Breast epithelium (tissue), 4 donors: ENCODE data around the gene SSX2IP. TPM values are rescaled to one million over a fixed set of nuclear protein-coding genes. Genes with fewer than 3 reads are reported as not detected.

ENCODE experiments used
- DNase-seq, 2 donors: peaks; one replicate each; pipeline ENCODE4 v3.0.0-alpha.2; 2019; ENCODE audit warnings: low spot score in 2 of 2
- H3K27ac ChIP-seq, 2 donors: fragments of 200-600 bp; sonication (generic) in 1 of 2; one replicate each; pipeline ENCODE4 v1.5.1; 2016 to 2019; ENCODE audit warnings: mild to moderate bottlenecking in 1 of 2
- H3K27me3 ChIP-seq, 2 donors: fragments of 200-600 bp; sonication (generic) in 1 of 2; one replicate each; pipeline versions ENCODE4 v1.5.1 to v1.6.0; 2017 to 2019; ENCODE audit warnings: control low read depth in 1 of 2, mild to moderate bottlenecking in 1 of 2
- H3K36me3 ChIP-seq: fragments of 200-600 bp; one replicate; pipeline ENCODE4 v1.5.1; 2019
- H3K4me1 ChIP-seq, 2 donors: fragments of 200-600 bp; sonication (generic); one replicate each; pipeline ENCODE4 v1.5.1; 2016 to 2019; ENCODE audit warnings: control low read depth in 1 of 2
- H3K4me3 ChIP-seq, 3 donors: fragments of 200-600 bp; sonication (generic); 1 replicate in 2 of 3; 2 replicates in 1 of 3; pipeline ENCODE4 v1.5.1; 2016 to 2019; ENCODE audit warnings: mild to moderate bottlenecking in 3 of 3, moderate library complexity in 2 of 3
- H3K9me3 ChIP-seq, 2 donors: fragments of 200-600 bp; sonication (generic) in 1 of 2; one replicate each; pipeline ENCODE4 v1.5.1; 2016 to 2019; ENCODE audit warnings: control low read depth in 1 of 2
- POLR2A ChIP-seq: fragments of 450-650 bp; IDR thresholded peaks from one replicate; pipeline ENCODE4 v1.6.1; 2016; ENCODE audit warnings: antibody characterized with exemption, mild to moderate bottlenecking, moderate library complexity
- POLR2AphosphoS5 ChIP-seq, 3 donors: sonication (generic); formaldehyde crosslinking; IDR thresholded peaks; one replicate each; pipeline ENCODE4 v1.6.1; 2017; ENCODE audit warnings: antibody characterized with exemption in 3 of 3
- intact Hi-C: fragments of 100-400 bp; cut with DNase I; formaldehyde crosslinking; loops from one replicate; pipeline ENCODE4 v1.15.1; 2023; ENCODE audit warnings: low total_unique reads
- total RNA-seq, 3 donors: library from RNA; depleted of rRNA; stranded (reverse); fragments of >200 nt; gene quantifications; one replicate each; pipeline ENCODE4 v1.1.0, GENCODE V29; 2016
- TF ChIP-seq, protein P1 (sequence below), 3 donors: fragments of 450-650 bp; IDR thresholded peaks; one replicate each; pipeline ENCODE4 v1.5.1; 2016 to 2017; ENCODE audit warnings: antibody characterized with exemption in 3 of 3, mild to moderate bottlenecking in 3 of 3, moderate library complexity in 3 of 3

SSX2IP gene
- total RNA-seq, 3 donors from 2014 or later = 1.1 to 11.0 (median 4.3) TPM

DNA sequence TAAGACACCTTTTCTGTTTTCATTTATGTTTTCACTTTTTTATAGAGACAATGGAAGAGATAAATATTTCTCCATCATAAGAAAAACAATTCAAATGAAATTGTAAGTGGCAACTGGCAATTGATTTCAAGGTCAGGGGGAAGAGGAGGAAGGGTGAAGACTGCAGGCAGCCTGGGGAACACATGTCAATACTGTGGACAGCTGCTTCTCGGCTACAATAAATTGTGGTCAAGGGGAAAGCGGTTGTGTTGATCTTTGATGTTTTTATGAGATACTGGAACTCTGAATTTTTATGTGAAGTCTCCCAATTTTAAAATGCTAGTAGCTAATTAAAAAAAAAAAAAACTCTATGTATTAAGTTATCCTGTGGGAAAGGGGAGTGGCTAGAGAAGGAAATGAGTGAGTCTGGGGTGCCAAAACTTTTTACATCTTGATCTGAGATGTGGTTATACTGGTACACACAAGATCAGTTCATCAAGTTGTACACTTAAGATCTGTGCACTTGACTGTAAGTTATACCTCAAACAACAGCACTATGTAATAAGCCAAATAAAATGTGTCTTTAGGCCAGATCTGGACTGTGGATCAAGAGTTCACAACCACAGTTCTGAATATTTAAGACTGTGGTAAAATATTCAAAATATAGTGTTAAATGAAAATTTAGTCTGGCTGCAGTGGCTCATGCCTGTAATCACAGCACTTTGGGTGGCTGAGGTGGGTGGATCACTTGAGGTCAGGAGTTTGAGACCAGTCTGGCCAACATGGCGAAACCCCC lies 18.0 kb downstream of the SSX2IP start:
- TF ChIP-seq, protein P1, sequence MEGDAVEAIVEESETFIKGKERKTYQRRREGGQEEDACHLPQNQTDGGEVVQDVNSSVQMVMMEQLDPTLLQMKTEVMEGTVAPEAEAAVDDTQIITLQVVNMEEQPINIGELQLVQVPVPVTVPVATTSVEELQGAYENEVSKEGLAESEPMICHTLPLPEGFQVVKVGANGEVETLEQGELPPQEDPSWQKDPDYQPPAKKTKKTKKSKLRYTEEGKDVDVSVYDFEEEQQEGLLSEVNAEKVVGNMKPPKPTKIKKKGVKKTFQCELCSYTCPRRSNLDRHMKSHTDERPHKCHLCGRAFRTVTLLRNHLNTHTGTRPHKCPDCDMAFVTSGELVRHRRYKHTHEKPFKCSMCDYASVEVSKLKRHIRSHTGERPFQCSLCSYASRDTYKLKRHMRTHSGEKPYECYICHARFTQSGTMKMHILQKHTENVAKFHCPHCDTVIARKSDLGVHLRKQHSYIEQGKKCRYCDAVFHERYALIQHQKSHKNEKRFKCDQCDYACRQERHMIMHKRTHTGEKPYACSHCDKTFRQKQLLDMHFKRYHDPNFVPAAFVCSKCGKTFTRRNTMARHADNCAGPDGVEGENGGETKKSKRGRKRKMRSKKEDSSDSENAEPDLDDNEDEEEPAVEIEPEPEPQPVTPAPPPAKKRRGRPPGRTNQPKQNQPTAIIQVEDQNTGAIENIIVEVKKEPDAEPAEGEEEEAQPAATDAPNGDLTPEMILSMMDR (IDR thresholded peaks at IDR 0.05) = no peak
- TF ChIP-seq POLR2A (no peak), POLR2AphosphoS5 (IDR thresholded peaks at IDR 0.05) (no peak)
- no peaks in the 10 kb centered on the region for H3K36me3 ChIP-seq
- H3K9me3 ChIP-seq = no peaks in the 10 kb centered on the region
- no peak overlapping the region for H3K4me3 ChIP-seq
- H3K27ac ChIP-seq = no peak overlapping the region
- no peaks in the 10 kb centered on the region for H3K4me1 ChIP-seq
- no peaks in the 10 kb centered on the region for H3K27me3 ChIP-seq
- DNase-seq = no peak
- intact Hi-C loops = no loop called here

DNA sequence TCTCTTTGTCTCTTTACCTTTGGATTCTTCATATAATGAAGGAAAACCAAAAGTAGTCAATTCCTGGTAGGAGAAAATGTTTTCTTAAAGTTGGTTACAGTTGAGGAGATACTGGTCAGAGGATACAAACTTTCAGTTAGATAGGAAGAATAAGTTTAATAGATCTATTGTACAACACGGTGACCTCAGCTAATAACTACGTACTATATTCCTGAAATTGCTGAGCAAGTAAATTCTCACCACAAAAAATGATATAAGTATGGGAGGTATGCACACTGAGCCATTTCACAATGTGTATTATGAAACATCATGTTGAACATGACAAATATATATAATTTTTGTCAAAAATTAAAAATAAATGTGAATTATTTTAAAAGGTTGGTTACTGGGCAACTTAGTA lies 20.4 kb downstream of the SSX2IP start:
- TF ChIP-seq POLR2A (no peak), POLR2AphosphoS5 (IDR thresholded peaks at IDR 0.05) (no peak)
- TF ChIP-seq, protein P1 (IDR thresholded peaks at IDR 0.05) = no peak
- H3K9me3 ChIP-seq = no peaks in the 10 kb centered on the region
- DNase-seq = no peak
- H3K4me3 ChIP-seq = no peak overlapping the region
- no peaks in the 10 kb centered on the region for H3K4me1 ChIP-seq
- no peak overlapping the region for H3K27ac ChIP-seq
- intact Hi-C loops = no loop called here
- no peaks in the 10 kb centered on the region for H3K27me3 ChIP-seq
- no peaks in the 10 kb centered on the region for H3K36me3 ChIP-seq

DNA sequence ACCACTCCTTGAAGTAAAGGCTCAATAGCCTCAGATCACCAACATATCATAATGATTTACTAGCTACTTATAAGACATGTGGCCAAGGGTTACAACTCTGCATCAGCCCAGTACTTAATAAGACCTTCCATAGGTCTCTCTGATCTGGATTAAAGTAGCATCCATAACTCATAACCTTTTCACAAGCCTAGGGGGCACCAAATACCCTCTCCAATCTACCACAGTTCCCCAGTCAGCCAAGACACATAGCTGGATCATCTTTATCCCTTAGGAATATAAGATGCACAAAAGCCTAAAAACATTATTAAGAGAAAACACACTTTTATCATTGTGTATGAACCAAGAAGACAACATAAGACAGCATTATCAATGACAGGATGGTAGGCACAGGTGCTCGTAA lies 22.1 kb downstream of the SSX2IP start:
- H3K27me3 ChIP-seq = no peaks in the 10 kb centered on the region
- no peak overlapping the region for H3K4me3 ChIP-seq
- H3K27ac ChIP-seq = no peak overlapping the region
- H3K36me3 ChIP-seq = no peaks in the 10 kb centered on the region
- DNase-seq = no peak
- H3K4me1 ChIP-seq = no peaks in the 10 kb centered on the region
- H3K9me3 ChIP-seq = no peaks in the 10 kb centered on the region
- TF ChIP-seq POLR2AphosphoS5 (IDR thresholded peaks at IDR 0.05) (no peak), POLR2A (no peak)
- TF ChIP-seq, protein P1 (IDR thresholded peaks at IDR 0.05) = no peak
- intact Hi-C loops = no loop called here

DNA sequence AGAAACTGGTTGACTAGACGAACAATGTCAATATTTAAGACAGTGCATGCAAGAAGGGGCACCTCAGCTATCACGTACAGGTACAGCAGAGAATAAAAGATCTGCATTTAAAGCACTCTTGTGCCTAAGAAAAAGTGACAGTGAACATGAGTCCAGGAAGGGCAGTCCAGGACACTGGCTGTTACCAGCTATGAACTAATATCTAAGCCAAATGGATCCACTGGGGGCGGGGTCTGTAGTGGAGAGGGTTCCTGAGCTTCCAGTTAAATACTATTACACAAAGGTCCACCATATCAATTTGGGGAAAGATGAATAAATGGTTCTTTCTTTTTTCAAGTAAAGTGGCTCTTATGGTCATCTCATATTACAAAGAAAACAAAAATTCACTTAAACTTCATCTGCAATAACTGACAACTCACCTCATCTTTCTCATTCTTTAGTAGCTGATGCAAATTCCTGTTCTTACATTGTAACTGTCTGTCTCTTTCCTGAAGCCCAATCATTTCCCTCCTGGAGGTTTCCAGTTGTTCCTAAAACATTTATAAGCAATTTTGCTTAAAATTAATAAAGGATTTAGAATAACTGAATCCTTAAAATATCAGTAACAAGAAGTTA lies 24.5 kb downstream of the SSX2IP start:
- Histone ChIP-seq H3K36me3 (no peaks in the 10 kb centered on the region), H3K9me3 (no peaks in the 10 kb centered on the region), H3K4me3 (no peak overlapping the region), H3K27me3 (no peaks in the 10 kb centered on the region), H3K4me1 (no peaks in the 10 kb centered on the region), H3K27ac (no peak overlapping the region)
- intact Hi-C loops = no loop called here
- TF ChIP-seq, protein P1 (IDR thresholded peaks at IDR 0.05) = no peak
- no peak for TF ChIP-seq POLR2AphosphoS5 (IDR thresholded peaks at IDR 0.05)
- no peak for TF ChIP-seq POLR2A
- DNase-seq = no peak

DNA sequence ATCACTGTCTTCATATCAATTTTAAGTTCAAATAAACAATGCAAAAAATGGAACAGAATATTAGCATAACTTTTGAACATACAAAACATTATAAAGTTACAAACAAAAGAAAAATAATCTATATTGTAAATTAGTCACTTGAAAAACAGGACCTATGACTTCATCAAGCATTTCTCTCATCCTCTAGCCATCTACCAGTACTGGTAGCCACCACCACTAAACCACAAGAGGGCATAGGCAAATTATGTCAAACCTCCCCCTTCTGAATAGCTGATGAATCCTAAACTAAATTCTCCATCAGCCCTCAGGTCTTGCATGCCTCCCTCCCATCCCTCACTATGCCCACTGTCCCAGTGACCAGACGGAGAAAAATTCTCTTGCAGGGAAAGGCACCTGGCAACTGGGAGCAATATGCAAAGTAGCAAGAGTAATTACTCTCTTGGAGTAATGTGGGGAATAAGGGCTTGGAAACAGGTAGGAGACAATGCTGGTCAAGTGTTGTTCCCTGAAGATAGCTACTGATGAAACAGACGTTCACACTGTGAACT lies 37.1 kb downstream of the SSX2IP start:
- Histone ChIP-seq H3K4me3 (no peak overlapping the region), H3K9me3 (no peaks in the 10 kb centered on the region), H3K27me3 (no peaks in the 10 kb centered on the region), H3K27ac (no peak overlapping the region), H3K4me1 (no peaks in the 10 kb centered on the region), H3K36me3 (no peaks in the 10 kb centered on the region)
- intact Hi-C loops = no loop called here
- no peak for TF ChIP-seq POLR2A
- no peak for TF ChIP-seq POLR2AphosphoS5 (IDR thresholded peaks at IDR 0.05)
- TF ChIP-seq, protein P1 (IDR thresholded peaks at IDR 0.05) = no peak
- no peak for DNase-seq
